ENCODE data around the gene PCED1A. TPM values are rescaled to one million over a fixed set of nuclear protein-coding genes. Genes with fewer than 3 reads are reported as not detected.

PCED1A gene
- total RNA-seq, 2 experiments from 2014 or later = 6.9 to 9.8 TPM

- Histone ChIP-seq H3K79me2 (ENCODE audit: insufficient read depth, low read depth, low read length) (no peaks in the 10 kb centered on the region), H3K9me3 (ENCODE audit: low read length) (0 out of 2 replicates have a peak, but pooled peaks cover 3% of the 10 kb centered on the region), H3K4me2 (ENCODE audit: low read length) (no peak overlapping the region), H3K36me3 (ENCODE audit: insufficient read depth, low read length) (no peaks in the 10 kb centered on the region), H3K4me1 (ENCODE audit: insufficient read depth, low read length, poor library complexity, severe bottlenecking) (peaks cover 8% of the 10 kb centered on the region), H3K27ac (ENCODE audit: low read depth, low read length, poor library complexity, severe bottlenecking) (no peak overlapping the region), H3K9me2 (ENCODE audit: insufficient read depth, low read length) (no peaks in the 10 kb centered on the region), H3K4me3 (ENCODE audit: low read depth, low read length, poor library complexity, severe bottlenecking) (no peak overlapping the region), H2AFZ (ENCODE audit: low read length) (no peak overlapping the region), H4K20me1 (ENCODE audit: insufficient read depth, low read length) (no peaks in the 10 kb centered on the region)
- intact Hi-C loops (cut with micrococcal nuclease; ENCODE audit: unreplicated experiment) = no loop called here
- ChIA-PET POLR2A (interaction anchor here (0.6 kb wide), 1 partner anchor 35 kb away, joined by 3 read pairs; no protein-coding TSS in a partner anchor), CTCF (ENCODE audit: unreplicated experiment) (no interaction called here)
- TF ChIP-seq EZH2phosphoT487 (IDR thresholded peaks at IDR 0.05; ENCODE audit: borderline replicate concordance, low read depth, low read length) = no peak
- TF ChIP-seq CTCF (conservative IDR thresholded peaks at IDR 0.05; ENCODE audit: low read length) = no peak
- no TSS peak for BruUV-seq (replicated peaks)
- no peak for DNase-seq (ENCODE audit: low spot score)
These were observed 18.4 kb downstream of the PCED1A start for GRCh38 chr20:2822073-2822472.

- TF ChIP-seq EZH2phosphoT487 (IDR thresholded peaks at IDR 0.05; ENCODE audit: borderline replicate concordance, low read depth, low read length) = no peak
- no peak for TF ChIP-seq CTCF (conservative IDR thresholded peaks at IDR 0.05; ENCODE audit: low read length)
- Histone ChIP-seq H4K20me1 (ENCODE audit: insufficient read depth, low read length) (no peaks in the 10 kb centered on the region), H3K4me3 (ENCODE audit: low read depth, low read length, poor library complexity, severe bottlenecking) (no peak overlapping the region), H3K27ac (ENCODE audit: low read depth, low read length, poor library complexity, severe bottlenecking) (no peak overlapping the region), H3K4me1 (ENCODE audit: insufficient read depth, low read length, poor library complexity, severe bottlenecking) (no peaks in the 10 kb centered on the region), H3K36me3 (ENCODE audit: insufficient read depth, low read length) (no peaks in the 10 kb centered on the region), H3K4me2 (ENCODE audit: low read length) (no peak overlapping the region), H3K9me3 (ENCODE audit: low read length) (no peaks in the 10 kb centered on the region), H3K79me2 (ENCODE audit: insufficient read depth, low read depth, low read length) (no peaks in the 10 kb centered on the region), H2AFZ (ENCODE audit: low read length) (no peak overlapping the region), H3K9me2 (ENCODE audit: insufficient read depth, low read length) (no peaks in the 10 kb centered on the region)
- ChIA-PET CTCF (ENCODE audit: unreplicated experiment) (no interaction called here), POLR2A (interaction anchor here (0.6 kb wide), 1 partner anchor 36 kb away, joined by 3 read pairs; no protein-coding TSS in a partner anchor)
- DNase-seq (ENCODE audit: low spot score) = no peak
- no TSS peak for BruUV-seq (replicated peaks)
- intact Hi-C loops (cut with micrococcal nuclease; ENCODE audit: unreplicated experiment) = no loop called here
These were observed 19.3 kb downstream of the PCED1A start for GRCh38 chr20:2820896-2821869.
